ENCODE data around the gene POLDIP3. TPM values are rescaled to one million over a fixed set of nuclear protein-coding genes. Genes with fewer than 3 reads are reported as not detected.

The POLDIP3 gene, protein sequence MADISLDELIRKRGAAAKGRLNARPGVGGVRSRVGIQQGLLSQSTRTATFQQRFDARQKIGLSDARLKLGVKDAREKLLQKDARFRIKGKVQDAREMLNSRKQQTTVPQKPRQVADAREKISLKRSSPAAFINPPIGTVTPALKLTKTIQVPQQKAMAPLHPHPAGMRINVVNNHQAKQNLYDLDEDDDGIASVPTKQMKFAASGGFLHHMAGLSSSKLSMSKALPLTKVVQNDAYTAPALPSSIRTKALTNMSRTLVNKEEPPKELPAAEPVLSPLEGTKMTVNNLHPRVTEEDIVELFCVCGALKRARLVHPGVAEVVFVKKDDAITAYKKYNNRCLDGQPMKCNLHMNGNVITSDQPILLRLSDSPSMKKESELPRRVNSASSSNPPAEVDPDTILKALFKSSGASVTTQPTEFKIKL
- total RNA-seq (2022; extraction: Qiagen RNA extraction): 38.0 to 40.5 TPM (median 38.6 TPM) in 5 replicates

DNA sequence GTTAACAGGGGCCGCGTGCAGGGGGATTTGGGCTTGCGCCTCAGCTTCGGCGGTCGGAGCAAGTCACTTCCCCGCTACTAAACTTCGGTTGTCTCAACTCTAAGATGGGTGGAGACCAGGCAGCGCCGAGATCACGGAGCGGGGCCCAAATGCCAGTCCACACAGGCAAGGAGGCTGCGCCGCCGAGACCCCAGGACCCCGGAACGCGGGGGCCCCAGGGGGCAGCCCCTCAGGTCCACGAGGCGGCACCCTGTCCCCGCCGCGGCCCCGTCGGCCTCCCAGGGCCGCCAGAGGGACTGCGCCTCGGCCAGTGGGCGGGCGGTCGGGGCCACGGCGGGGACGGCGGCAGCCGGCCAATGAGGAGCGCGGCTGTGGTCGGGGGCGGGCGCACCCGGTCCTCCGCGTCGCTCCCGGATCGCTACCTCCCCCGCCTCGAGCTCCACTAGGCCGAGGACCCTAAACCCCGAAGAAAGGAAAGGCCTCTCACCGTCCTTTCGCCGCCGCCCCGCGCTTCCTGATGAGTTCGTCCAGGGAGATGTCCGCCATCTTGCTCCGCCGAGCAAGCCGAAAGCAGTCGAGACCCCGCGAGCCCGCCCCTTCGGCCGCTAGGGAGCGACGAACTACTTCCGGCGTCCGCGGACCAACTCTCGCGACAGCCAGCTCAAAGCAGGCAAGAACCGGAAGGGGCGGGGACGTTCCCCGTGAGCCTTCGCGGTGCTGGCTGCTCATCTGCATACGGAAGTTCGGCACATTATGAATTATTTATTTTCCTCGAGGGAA, at the start of gene POLDIP3:
POLDIP3 (minus strand) TSS at position 572 of the 780 bp plus-strand sequence; CDS start at position 546, 26 bp downstream.

DNA sequence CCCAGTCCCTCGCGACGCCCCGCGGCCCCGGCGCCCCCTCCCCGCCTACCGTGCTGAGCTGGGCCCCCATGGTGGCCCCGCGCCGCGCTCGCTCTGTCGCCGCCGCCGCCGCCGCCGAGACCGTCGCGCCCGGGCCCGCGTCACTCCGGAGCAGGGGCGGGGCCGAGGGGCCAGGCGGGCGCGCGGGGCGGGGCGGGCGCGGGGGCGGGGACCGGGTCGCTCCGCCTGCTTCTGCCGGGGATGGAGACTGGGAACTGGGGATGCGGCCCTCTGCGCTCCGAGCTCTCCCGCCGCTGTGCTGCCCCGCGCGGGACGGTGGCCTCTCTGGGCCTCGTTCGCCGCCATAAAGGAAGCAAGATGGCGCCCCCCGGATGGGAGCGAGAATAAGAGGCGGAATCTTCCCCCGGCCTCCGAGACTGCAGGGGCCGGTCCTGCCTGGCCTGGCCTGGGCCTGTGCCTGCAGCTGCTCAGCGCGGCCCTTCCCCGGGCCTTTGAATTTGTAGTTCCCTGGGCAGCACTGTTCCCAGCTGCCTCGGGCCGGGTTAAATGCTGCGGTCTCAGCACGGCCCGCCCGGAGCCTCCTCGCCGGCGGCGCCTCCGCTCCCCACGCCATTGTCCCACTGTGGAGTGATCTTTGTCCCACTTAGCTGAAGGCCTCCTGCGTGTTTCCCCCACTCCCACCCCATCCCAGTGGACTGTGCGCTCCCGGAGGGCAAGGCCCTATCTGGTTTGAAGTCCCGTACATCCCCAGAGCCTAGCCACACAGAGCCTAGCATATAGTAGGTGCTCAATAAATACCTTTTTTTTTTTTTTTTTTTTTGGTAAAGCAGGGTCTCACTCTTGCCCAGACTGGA, 34.8 kb upstream of the POLDIP3 start, which contains the start of gene CYB5R3:
CYB5R3 (minus strand) TSS at position 147 of the 854 bp plus-strand sequence; CDS start at position 70, 77 bp downstream.

DNA sequence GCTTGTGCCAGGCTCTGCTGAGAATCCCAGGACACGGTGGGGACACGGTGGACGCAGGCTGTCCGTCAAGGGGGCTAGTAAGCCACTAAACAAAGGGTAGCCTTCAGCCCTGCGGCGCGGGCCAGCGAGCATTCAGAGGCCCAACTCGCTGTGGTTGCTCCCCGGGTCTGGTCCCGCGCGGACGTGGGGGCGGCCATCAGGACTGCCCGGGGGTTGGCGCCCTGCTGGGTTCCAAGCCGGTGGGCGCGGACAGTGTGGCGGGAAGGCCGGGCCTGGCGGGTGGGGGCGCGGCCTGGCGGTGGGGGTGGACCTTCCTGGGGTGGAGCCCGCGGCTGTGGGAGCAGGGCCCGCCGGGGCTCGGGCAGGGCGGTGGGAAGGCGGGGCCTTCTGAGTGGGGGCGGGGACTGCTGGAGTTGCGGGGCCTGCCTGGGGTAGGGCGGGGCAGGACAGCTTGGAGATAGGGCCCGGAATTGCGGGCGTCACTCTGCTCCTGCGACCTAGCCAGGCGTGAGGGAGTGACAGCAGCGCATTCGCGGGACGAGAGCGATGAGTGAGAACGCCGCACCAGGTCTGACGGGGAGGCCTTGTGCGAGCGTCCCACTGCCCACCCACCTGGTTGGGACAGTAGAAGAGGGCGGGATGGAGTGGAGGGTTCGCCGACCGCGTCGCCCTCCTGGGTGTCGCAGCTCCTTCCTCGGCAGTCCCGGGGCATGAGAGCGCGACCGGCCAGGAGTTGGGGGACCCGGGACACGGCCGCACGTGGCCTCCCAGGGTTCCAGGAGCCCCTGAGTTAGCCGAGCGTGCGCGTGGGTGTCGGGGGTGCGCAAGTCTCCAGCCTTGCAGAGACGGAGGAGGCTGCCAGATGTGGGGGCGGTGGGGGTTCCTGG, 61.0 kb downstream of the POLDIP3 start, which contains the start of gene SERHL2:
SERHL2 (plus strand) TSS at position 482 of the 887 bp plus-strand sequence; CDS start at position 547, 65 bp downstream.

Other genes starting within 250 kb of the POLDIP3 start
- not detected in 5 replicates for gene NFAM1, start 182.5 kb downstream of the POLDIP3 start, total RNA-seq (2022; extraction: Qiagen RNA extraction)
- gene RRP7A, start 95.1 kb downstream of the POLDIP3 start, total RNA-seq (2022; extraction: Qiagen RNA extraction): 46.9 to 56.3 TPM (median 53.4 TPM) in 5 replicates
- 0.17 to 0.45 TPM (median 0.28 TPM) in 5 replicates for gene SERHL2, start 60.9 kb downstream of the POLDIP3 start, total RNA-seq (2022; extraction: Qiagen RNA extraction)
- gene ATP5MGL, start 25.7 kb upstream of the POLDIP3 start, total RNA-seq (2022; extraction: Qiagen RNA extraction): not detected in 5 replicates
- gene CYB5R3, start 34.5 kb upstream of the POLDIP3 start, total RNA-seq (2022; extraction: Qiagen RNA extraction): 96.2 to 136 TPM (median 128 TPM) in 5 replicates
- gene A4GALT, start 106.0 kb upstream of the POLDIP3 start, total RNA-seq (2022; extraction: Qiagen RNA extraction): 20.3 to 28.0 TPM (median 27.2 TPM) in 5 replicates
- gene ARFGAP3, start 242.4 kb upstream of the POLDIP3 start, total RNA-seq (2022; extraction: Qiagen RNA extraction): 19.1 to 25.1 TPM (median 23.1 TPM) in 5 replicates